DOHH2 (cell line): ENCODE results near the gene HSPG2.

Experiments
- CTCF ChIP-seq: fragments of 200-600 bp; sonication (generic); IDR thresholded peaks from one replicate; pipeline ENCODE4 v1.5.1; 2014; ENCODE audit warnings: antibody characterized with exemption, mild to moderate bottlenecking, low read depth, low read length; ENCODE audit not compliant: poor library complexity, severe bottlenecking
- EZH2phosphoT487 ChIP-seq: fragments of 200-600 bp; sonication (generic); IDR thresholded peaks from 2 replicates; pipeline ENCODE4 v1.6.1; 2017; ENCODE audit warnings: borderline replicate concordance, mild to moderate bottlenecking, antibody characterized with exemption, low read length, moderate library complexity, mixed read lengths

GRCh38 chr1:21878840-21879478, 58.2 kb downstream of the HSPG2 start:
- TF ChIP-seq CTCF (no peak), EZH2phosphoT487 (no peak)
